Neural cell (in vitro differentiated cells): ENCODE results near the gene TP53I13. TPM values are rescaled to one million over a fixed set of nuclear protein-coding genes. Genes with fewer than 3 reads are reported as not detected.

ENCODE experiments used
- H2AFZ ChIP-seq: fragments of 200-600, 300-800 bp; sonication (generic), shearing (Covaris generic); 2 replicates; pipeline ENCODE4 v1.6.0; 2014; ENCODE audit warnings: low read depth, mild to moderate bottlenecking, antibody characterized with exemption, low read length, moderate library complexity
- H3F3A ChIP-seq: fragments of 200-600 bp; shearing (Covaris generic); 2 replicates; pipeline ENCODE4 v1.6.1; 2016; ENCODE audit warnings: mild to moderate bottlenecking, moderate library complexity, mixed read lengths, antibody characterized with exemption, low read length; ENCODE audit not compliant: insufficient read depth, poor library complexity, severe bottlenecking
- H3K27ac ChIP-seq: fragments of 200-600, 300-800 bp; sonication (generic), shearing (Covaris generic); 2 replicates; pipeline ENCODE4 v1.5.1; 2014; ENCODE audit warnings: mild to moderate bottlenecking, low read length, moderate library complexity
- H3K27me3 ChIP-seq: fragments of 300-800, 200-600 bp; sonication (generic), shearing (Covaris generic); 2 replicates; pipeline ENCODE4 v1.6.0; 2014; ENCODE audit warnings: mild to moderate bottlenecking, low read depth, low read length, moderate library complexity; ENCODE audit not compliant: insufficient read depth
- H3K36me3 ChIP-seq: fragments of 300-800, 200-600 bp; sonication (generic), shearing (Covaris generic); 2 replicates; pipeline ENCODE4 v1.5.1; 2014; ENCODE audit warnings: mild to moderate bottlenecking, antibody characterized with exemption, low read length, moderate library complexity; ENCODE audit not compliant: insufficient read depth
- H3K4me2 ChIP-seq: fragments of 300-800, 200-600 bp; sonication (generic), shearing (Covaris generic); 2 replicates; pipeline ENCODE4 v1.6.0; 2014; ENCODE audit warnings: mild to moderate bottlenecking, low read length
- H3K4me3 ChIP-seq: fragments of 300-800, 200-600 bp; sonication (generic), shearing (Covaris generic); 2 replicates; pipeline ENCODE4 v1.5.1; 2014; ENCODE audit warnings: mild to moderate bottlenecking, low read length, moderate library complexity
- H3K79me2 ChIP-seq: fragments of 200-600 bp; shearing (Covaris generic); replicated peaks from 2 replicates; pipeline ENCODE4 v1.6.0; 2014; ENCODE audit warnings: mild to moderate bottlenecking, low read length, moderate library complexity; ENCODE audit not compliant: insufficient read depth
- H3K9ac ChIP-seq: fragments of 300-800, 200-600 bp; sonication (generic), shearing (Covaris generic); 2 replicates; pipeline ENCODE4 v1.6.1; 2016; ENCODE audit warnings: mild to moderate bottlenecking, low read length, mixed read lengths
- H3K9me2 ChIP-seq: fragments of 200-600 bp; shearing (Covaris generic); 2 replicates; pipeline ENCODE4 v1.6.1; 2016; ENCODE audit warnings: mild to moderate bottlenecking, low read length, mixed read lengths; ENCODE audit not compliant: insufficient read depth
- H3K9me3 ChIP-seq: fragments of 200-600, 300-800 bp; sonication (generic), shearing (Covaris generic); 2 replicates; pipeline ENCODE4 v1.6.1; 2016; ENCODE audit warnings: mild to moderate bottlenecking, mixed run types, low read length, moderate library complexity, mixed read lengths
- H4K20me1 ChIP-seq: fragments of 200-600 bp; shearing (Covaris generic); 2 replicates; pipeline ENCODE4 v1.6.1; 2016; ENCODE audit warnings: mild to moderate bottlenecking, mixed run types; ENCODE audit not compliant: insufficient read depth
- EP300 ChIP-seq: fragments of 450-650 bp; conservative IDR thresholded peaks from 2 replicates; pipeline ENCODE4 v1.6.1; 2014; ENCODE audit warnings: antibody characterized with exemption, mild to moderate bottlenecking, moderate library complexity; ENCODE audit not compliant: poor library complexity, severe bottlenecking
- EZH2 ChIP-seq: fragments of 200-600, 300-800 bp; shearing (Covaris generic), sonication (generic); IDR thresholded peaks from 2 replicates; pipeline ENCODE4 v1.6.1; 2014; ENCODE audit warnings: antibody characterized with exemption, low read length, borderline replicate concordance, mild to moderate bottlenecking; ENCODE audit not compliant: insufficient read depth, poor library complexity, severe bottlenecking
- MXI1 ChIP-seq: fragments of 450-650 bp; conservative IDR thresholded peaks from 2 replicates; pipeline ENCODE4 v1.6.1; 2014; ENCODE audit warnings: antibody characterized with exemption, mild to moderate bottlenecking; ENCODE audit not compliant: poor library complexity, severe bottlenecking
- POLR2AphosphoS5 ChIP-seq: IDR thresholded peaks from 2 replicates; pipeline ENCODE4 v1.6.1; 2012
- RAD21 ChIP-seq: fragments of 450-650 bp; conservative IDR thresholded peaks from 2 replicates; pipeline ENCODE4 v1.6.1; 2014; ENCODE audit warnings: antibody characterized with exemption, mild to moderate bottlenecking, moderate library complexity
- SMC3 ChIP-seq: fragments of 450-650 bp; conservative IDR thresholded peaks from 2 replicates; pipeline ENCODE4 v1.6.1; 2014; ENCODE audit warnings: antibody characterized with exemption, mild to moderate bottlenecking, moderate library complexity; ENCODE audit not compliant: poor library complexity
- TAF1 ChIP-seq: IDR thresholded peaks from 2 replicates; pipeline ENCODE4 v1.6.1; 2012; ENCODE audit warnings: low read depth
- polyA plus RNA-seq: library from polyadenylated mRNA; depleted of rRNA; stranded (reverse); fragments of >200 nt; gene quantifications from 2 replicates; pipeline ENCODE4 v1.2.3, GENCODE V29; 2014
- TF ChIP-seq, protein P1 (sequence below): IDR thresholded peaks from 2 replicates; pipeline ENCODE4 v1.6.1; 2012; ENCODE audit warnings: borderline replicate concordance
- TF ChIP-seq, protein P2 (sequence below): fragments of 450-650 bp; IDR thresholded peaks from 2 replicates; pipeline ENCODE4 v1.5.1; 2014; ENCODE audit warnings: antibody characterized with exemption, mild to moderate bottlenecking, moderate library complexity; ENCODE audit not compliant: poor library complexity, severe bottlenecking

Gene TP53I13
- polyA plus RNA-seq, 1 donor from 2014 or later, result 18.4 TPM

DNA sequence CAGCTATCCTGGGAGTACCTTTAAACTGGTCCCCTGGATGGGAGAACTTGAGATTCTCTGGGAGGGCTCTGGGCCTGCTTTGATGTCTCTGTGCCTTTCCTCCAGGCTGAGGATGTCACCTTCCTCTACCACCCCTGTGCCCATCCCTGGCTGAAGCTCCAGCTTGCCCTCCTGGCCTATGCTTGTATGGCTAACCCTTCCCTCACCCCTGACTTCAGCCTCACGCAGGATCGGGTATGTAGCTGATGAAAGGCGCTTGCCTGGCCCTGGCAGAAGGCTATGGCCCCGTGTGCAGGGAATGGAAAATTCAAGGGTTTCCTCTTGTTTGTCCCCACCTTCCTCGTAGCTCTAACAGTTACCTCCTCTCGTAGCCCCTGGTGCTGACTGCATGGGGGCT, 3.0 kb downstream of the TP53I13 start:
- TF ChIP-seq POLR2AphosphoS5 (no peak), RAD21 (no peak), SMC3 (no peak), EZH2 (no peak), MXI1 (no peak), EP300 (no peak), TAF1 (no peak)
- TF ChIP-seq, protein P1, sequence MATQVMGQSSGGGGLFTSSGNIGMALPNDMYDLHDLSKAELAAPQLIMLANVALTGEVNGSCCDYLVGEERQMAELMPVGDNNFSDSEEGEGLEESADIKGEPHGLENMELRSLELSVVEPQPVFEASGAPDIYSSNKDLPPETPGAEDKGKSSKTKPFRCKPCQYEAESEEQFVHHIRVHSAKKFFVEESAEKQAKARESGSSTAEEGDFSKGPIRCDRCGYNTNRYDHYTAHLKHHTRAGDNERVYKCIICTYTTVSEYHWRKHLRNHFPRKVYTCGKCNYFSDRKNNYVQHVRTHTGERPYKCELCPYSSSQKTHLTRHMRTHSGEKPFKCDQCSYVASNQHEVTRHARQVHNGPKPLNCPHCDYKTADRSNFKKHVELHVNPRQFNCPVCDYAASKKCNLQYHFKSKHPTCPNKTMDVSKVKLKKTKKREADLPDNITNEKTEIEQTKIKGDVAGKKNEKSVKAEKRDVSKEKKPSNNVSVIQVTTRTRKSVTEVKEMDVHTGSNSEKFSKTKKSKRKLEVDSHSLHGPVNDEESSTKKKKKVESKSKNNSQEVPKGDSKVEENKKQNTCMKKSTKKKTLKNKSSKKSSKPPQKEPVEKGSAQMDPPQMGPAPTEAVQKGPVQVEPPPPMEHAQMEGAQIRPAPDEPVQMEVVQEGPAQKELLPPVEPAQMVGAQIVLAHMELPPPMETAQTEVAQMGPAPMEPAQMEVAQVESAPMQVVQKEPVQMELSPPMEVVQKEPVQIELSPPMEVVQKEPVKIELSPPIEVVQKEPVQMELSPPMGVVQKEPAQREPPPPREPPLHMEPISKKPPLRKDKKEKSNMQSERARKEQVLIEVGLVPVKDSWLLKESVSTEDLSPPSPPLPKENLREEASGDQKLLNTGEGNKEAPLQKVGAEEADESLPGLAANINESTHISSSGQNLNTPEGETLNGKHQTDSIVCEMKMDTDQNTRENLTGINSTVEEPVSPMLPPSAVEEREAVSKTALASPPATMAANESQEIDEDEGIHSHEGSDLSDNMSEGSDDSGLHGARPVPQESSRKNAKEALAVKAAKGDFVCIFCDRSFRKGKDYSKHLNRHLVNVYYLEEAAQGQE, result no peak
- TF ChIP-seq, protein P2, sequence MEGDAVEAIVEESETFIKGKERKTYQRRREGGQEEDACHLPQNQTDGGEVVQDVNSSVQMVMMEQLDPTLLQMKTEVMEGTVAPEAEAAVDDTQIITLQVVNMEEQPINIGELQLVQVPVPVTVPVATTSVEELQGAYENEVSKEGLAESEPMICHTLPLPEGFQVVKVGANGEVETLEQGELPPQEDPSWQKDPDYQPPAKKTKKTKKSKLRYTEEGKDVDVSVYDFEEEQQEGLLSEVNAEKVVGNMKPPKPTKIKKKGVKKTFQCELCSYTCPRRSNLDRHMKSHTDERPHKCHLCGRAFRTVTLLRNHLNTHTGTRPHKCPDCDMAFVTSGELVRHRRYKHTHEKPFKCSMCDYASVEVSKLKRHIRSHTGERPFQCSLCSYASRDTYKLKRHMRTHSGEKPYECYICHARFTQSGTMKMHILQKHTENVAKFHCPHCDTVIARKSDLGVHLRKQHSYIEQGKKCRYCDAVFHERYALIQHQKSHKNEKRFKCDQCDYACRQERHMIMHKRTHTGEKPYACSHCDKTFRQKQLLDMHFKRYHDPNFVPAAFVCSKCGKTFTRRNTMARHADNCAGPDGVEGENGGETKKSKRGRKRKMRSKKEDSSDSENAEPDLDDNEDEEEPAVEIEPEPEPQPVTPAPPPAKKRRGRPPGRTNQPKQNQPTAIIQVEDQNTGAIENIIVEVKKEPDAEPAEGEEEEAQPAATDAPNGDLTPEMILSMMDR, result no peak
- H3F3A ChIP-seq, result no peaks in the 10 kb centered on the region
- no peaks in the 10 kb centered on the region for H3K9me2 ChIP-seq
- no peaks in the 10 kb centered on the region for H4K20me1 ChIP-seq
- no peak overlapping the region for H2AFZ ChIP-seq
- H3K79me2 ChIP-seq, result no peaks in the 10 kb centered on the region
- no peaks in the 10 kb centered on the region for H3K36me3 ChIP-seq
- H3K9ac ChIP-seq, result no peak overlapping the region
- H3K4me2 ChIP-seq, result no peak overlapping the region
- no peak overlapping the region for H3K27ac ChIP-seq
- peaks cover 17% of the 10 kb centered on the region for H3K27me3 ChIP-seq
- H3K4me3 ChIP-seq, result no peak overlapping the region
- no peaks in the 10 kb centered on the region for H3K9me3 ChIP-seq

DNA sequence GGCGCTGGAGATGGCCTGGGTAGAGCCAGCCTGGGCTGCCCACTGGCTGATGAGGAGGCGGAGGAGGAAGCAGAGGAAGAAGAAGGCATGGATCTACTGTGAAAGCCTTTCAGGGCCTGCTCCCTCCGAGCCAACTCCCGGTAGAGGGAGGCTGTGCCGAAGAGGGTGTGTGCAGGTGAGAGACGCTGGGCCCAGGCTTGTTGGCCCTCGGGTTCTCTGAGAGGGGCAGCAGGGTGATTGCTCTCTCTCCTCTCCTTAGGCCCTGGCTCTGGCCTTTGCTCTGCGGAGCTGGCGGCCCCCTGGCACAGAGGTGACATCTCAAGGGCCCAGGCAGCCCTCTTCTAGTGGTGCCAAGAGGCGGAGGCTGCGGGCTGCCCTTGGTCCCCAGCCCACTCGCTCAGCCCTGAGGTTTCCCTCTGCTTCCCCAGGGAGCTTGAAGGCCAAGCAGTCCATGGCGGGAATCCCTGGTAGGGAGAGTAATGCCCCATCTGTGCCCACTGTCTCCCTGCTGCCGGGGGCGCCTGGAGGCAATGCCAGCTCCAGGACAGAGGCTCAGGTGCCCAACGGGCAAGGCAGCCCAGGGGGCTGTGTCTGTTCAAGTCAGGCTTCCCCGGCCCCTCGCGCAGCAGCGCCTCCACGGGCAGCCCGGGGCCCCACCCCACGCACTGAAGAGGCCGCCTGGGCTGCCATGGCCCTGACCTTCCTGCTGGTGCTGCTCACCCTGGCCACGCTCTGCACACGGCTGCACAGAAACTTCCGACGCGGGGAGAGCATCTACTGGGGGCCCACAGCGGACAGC, 3.6 kb downstream of the TP53I13 start:
- H3K4me3 ChIP-seq, result no peak overlapping the region
- H4K20me1 ChIP-seq, result no peaks in the 10 kb centered on the region
- H3K9me2 ChIP-seq, result no peaks in the 10 kb centered on the region
- H3K27me3 ChIP-seq, result peaks cover 13% of the 10 kb centered on the region
- H3F3A ChIP-seq, result no peaks in the 10 kb centered on the region
- no peak overlapping the region for H3K27ac ChIP-seq
- H3K9me3 ChIP-seq, result no peaks in the 10 kb centered on the region
- H2AFZ ChIP-seq, result no peak overlapping the region
- H3K79me2 ChIP-seq, result no peaks in the 10 kb centered on the region
- no peak overlapping the region for H3K9ac ChIP-seq
- TF ChIP-seq MXI1, result no peak
- TF ChIP-seq, protein P2, result no peak
- H3K36me3 ChIP-seq, result no peaks in the 10 kb centered on the region
- H3K4me2 ChIP-seq, result no peak overlapping the region
